OCI-LY7 (cell line): Measurements from ENCODE around the gene KRT79. TPM values are rescaled to one million over a fixed set of nuclear protein-coding genes. Genes with fewer than 3 reads are reported as not detected.

ENCODE experiments used
- BruUV-seq: library from RNA; stranded (reverse); fragments of 400-500 nt; replicated peaks from 2 replicates; lab custom pipeline; 2021; lab: Mats Ljungman, UMichigan
- CTCF ChIA-PET: fragments of 300-600 bp; sonication (Branson Sonifier 250); formaldehyde crosslinking; loops from one replicate; lab custom pipeline; 2022; ENCODE audit warnings: antibody characterized with exemption; ENCODE audit not compliant: unreplicated experiment; lab: Charles Lee
- POLR2A ChIA-PET: fragments of 300-600 bp; sonication (Branson Sonifier 250); formaldehyde crosslinking; loops from one replicate; lab custom pipeline; 2022; ENCODE audit warnings: antibody characterized with exemption; lab: Charles Lee
- DNase-seq: peaks from one replicate; pipeline ENCODE4 v3.0.0-alpha.2; 2015; ENCODE audit warnings: low spot score
- H2AFZ ChIP-seq: fragments of 200-600 bp; sonication (generic), shearing (Covaris generic); 2 replicates; pipeline ENCODE4 v1.6.1; 2014; ENCODE audit warnings: mild to moderate bottlenecking, antibody characterized with exemption, low read length, moderate library complexity
- H3K27ac ChIP-seq: fragments of 200-600 bp; sonication (generic); 2 replicates; pipeline ENCODE4 v1.5.1; 2014; ENCODE audit warnings: mixed run types, low read depth, mild to moderate bottlenecking, moderate library complexity, low read length, inconsistent platforms; ENCODE audit not compliant: poor library complexity, severe bottlenecking
- H3K36me3 ChIP-seq: fragments of 200-600 bp; sonication (generic); 2 replicates; pipeline ENCODE4 v1.6.1; 2014; ENCODE audit warnings: mild to moderate bottlenecking, antibody characterized with exemption, low read length, moderate library complexity, mixed read lengths; ENCODE audit not compliant: insufficient read depth
- H3K4me1 ChIP-seq: fragments of 200-600 bp; sonication (generic); 2 replicates; pipeline ENCODE4 v1.5.1; 2014; ENCODE audit warnings: mild to moderate bottlenecking, low read length; ENCODE audit not compliant: insufficient read depth, poor library complexity, severe bottlenecking
- H3K4me2 ChIP-seq: fragments of 200-600 bp; sonication (generic); 2 replicates; pipeline ENCODE4 v1.6.1; 2014; ENCODE audit warnings: mild to moderate bottlenecking, low read length
- H3K4me3 ChIP-seq: fragments of 200-600 bp; sonication (generic); 2 replicates; pipeline ENCODE4 v1.5.1; 2014; ENCODE audit warnings: mild to moderate bottlenecking, low read depth, low read length; ENCODE audit not compliant: poor library complexity, severe bottlenecking
- H3K79me2 ChIP-seq: fragments of 200-600 bp; sonication (generic); 2 replicates; pipeline ENCODE4 v1.6.1; 2016; ENCODE audit warnings: low read depth, mild to moderate bottlenecking, low read length, moderate library complexity, mixed read lengths; ENCODE audit not compliant: insufficient read depth
- H3K9me2 ChIP-seq: fragments of 200-600 bp; sonication (generic); 2 replicates; pipeline ENCODE4 v1.6.1; 2016; ENCODE audit warnings: mild to moderate bottlenecking, low read length, mixed read lengths; ENCODE audit not compliant: insufficient read depth
- H3K9me3 ChIP-seq: fragments of 200-600 bp; sonication (generic); 2 replicates; pipeline ENCODE4 v1.6.1; 2014; ENCODE audit warnings: mild to moderate bottlenecking, mixed run types, low read length, mixed read lengths
- H4K20me1 ChIP-seq: fragments of 200-600 bp; sonication (generic); 2 replicates; pipeline ENCODE4 v1.6.1; 2014; ENCODE audit warnings: mild to moderate bottlenecking, antibody characterized with exemption, low read length, moderate library complexity, mixed read lengths; ENCODE audit not compliant: insufficient read depth
- CTCF ChIP-seq: fragments of 200-600 bp; sonication (generic); conservative IDR thresholded peaks from 2 replicates; pipeline ENCODE4 v1.5.1; 2014; ENCODE audit warnings: mild to moderate bottlenecking, antibody characterized with exemption, low read length, moderate library complexity, mixed read lengths
- EZH2phosphoT487 ChIP-seq: fragments of 200-600 bp; sonication (generic); IDR thresholded peaks from 2 replicates; pipeline ENCODE4 v1.6.1; 2018; ENCODE audit warnings: low read depth, borderline replicate concordance, mild to moderate bottlenecking, mixed run types, antibody characterized with exemption, low read length, moderate library complexity, mixed read lengths
- intact Hi-C: fragments of 100-400 bp; cut with micrococcal nuclease; formaldehyde crosslinking; loops from one replicate; pipeline ENCODE4 v1.10.0; 2022; ENCODE audit not compliant: unreplicated experiment
- total RNA-seq, 2 experiments: library from RNA; depleted of rRNA in 1 of 2; stranded (reverse); fragments of >200 nt in 1 of 2; shearing (Covaris generic) in 1 of 2; gene quantifications; 2 replicates each; pipeline ENCODE4 v1.2.3, GENCODE V29; 2014 to 2022

The KRT79 gene
- total RNA-seq, 2 experiments from 2014 or later, result not detected

GRCh38 chr12:52814710-52815155, 19.4 kb downstream of the KRT79 start:
- DNase-seq, result no peak
- no peak overlapping the region for H3K4me3 ChIP-seq
- no peak for TF ChIP-seq EZH2phosphoT487
- no peak for TF ChIP-seq CTCF
- H3K27ac ChIP-seq, result no peak overlapping the region
- H3K9me3 ChIP-seq, result no peaks in the 10 kb centered on the region
- intact Hi-C loops, result no loop called here
- no peaks in the 10 kb centered on the region for H3K36me3 ChIP-seq
- H3K4me1 ChIP-seq, result no peaks in the 10 kb centered on the region
- BruUV-seq, result no TSS peak
- ChIA-PET POLR2A (no interaction called here), CTCF (no interaction called here)
- no peaks in the 10 kb centered on the region for H3K79me2 ChIP-seq
- no peaks in the 10 kb centered on the region for H3K9me2 ChIP-seq
- H2AFZ ChIP-seq, result no peak overlapping the region
- no peak overlapping the region for H3K4me2 ChIP-seq
- H4K20me1 ChIP-seq, result no peaks in the 10 kb centered on the region

GRCh38 chr12:52813885-52814709, 20.0 kb downstream of the KRT79 start, which contains the start of gene KRT4:
TSS of gene KRT4 (minus strand) at chr12:52814116. CDS start at chr12:52814058, 58 bp downstream.
- TF ChIP-seq CTCF (no peak), EZH2phosphoT487 (no peak)

More at GRCh38 chr12:52813885-52814709, 20.0 kb downstream of the KRT79 start, which contains the start of gene KRT4:
- no peaks in the 10 kb centered on the region for H4K20me1 ChIP-seq
- DNase-seq, result no peak
- H2AFZ ChIP-seq, result no peak within 1 kb of the TSS
- H3K9me3 ChIP-seq, result no peaks in the 10 kb centered on the region
- CTCF ChIA-PET, result no interaction called here
- no peak within 1 kb of the TSS for H3K4me3 ChIP-seq
- no peaks in the 10 kb centered on the region for H3K9me2 ChIP-seq
- no peaks in the 10 kb centered on the region for H3K36me3 ChIP-seq
- no peak within 1 kb of the TSS for H3K27ac ChIP-seq
- POLR2A ChIA-PET, result no interaction called here
- BruUV-seq, result no TSS peak
- no peaks in the 10 kb centered on the region for H3K79me2 ChIP-seq
- no peak within 1 kb of the TSS for H3K4me2 ChIP-seq
- intact Hi-C loops, result no loop called here
- H3K4me1 ChIP-seq, result no peaks in the 10 kb centered on the region
